HEK293T (cell line): ENCODE results near the gene CELF5.

Experiments used
- CTCF ChIA-PET: fragments of 350-600 bp; formaldehyde crosslinking; extraction: SDS; loops from one replicate; lab custom pipeline; 2021; ENCODE audit warnings: antibody characterized with exemption, inconsistent platforms; lab: Yijun Ruan, JAX
- POLR2A ChIA-PET: fragments of 350-600 bp; formaldehyde crosslinking; extraction: SDS; loops from one replicate; lab custom pipeline; 2020; ENCODE audit warnings: antibody characterized with exemption, inconsistent platforms; lab: Yijun Ruan, JAX
- DNase-seq: peaks from one replicate; pipeline ENCODE4 v3.0.0; 2012; ENCODE audit warnings: mixed read lengths; ENCODE audit errors: extremely low spot score
- ARNT ChIP-seq: fragments of 450-650 bp; IDR thresholded peaks from 2 replicates; pipeline ENCODE4 v1.6.1; 2017; ENCODE audit warnings: mild to moderate bottlenecking
- BHLHE40 ChIP-seq: fragments of 450-650 bp; IDR thresholded peaks from 2 replicates; pipeline ENCODE4 v1.6.1; 2016; ENCODE audit warnings: mild to moderate bottlenecking, moderate library complexity, borderline replicate concordance
- CTBP1 ChIP-seq: fragments of 450-650 bp; IDR thresholded peaks from 2 replicates; pipeline ENCODE4 v1.6.1; 2016; ENCODE audit warnings: borderline replicate concordance
- ELF4 ChIP-seq: fragments of 450-650 bp; IDR thresholded peaks from 2 replicates; pipeline ENCODE4 v1.6.1; 2017; ENCODE audit warnings: antibody characterized with exemption
- FOXA1 ChIP-seq: fragments of 450-650 bp; IDR thresholded peaks from 2 replicates; pipeline ENCODE4 v1.6.1; 2016; ENCODE audit warnings: mild to moderate bottlenecking
- FOXK2 ChIP-seq: fragments of 450-650 bp; IDR thresholded peaks from 2 replicates; pipeline ENCODE4 v1.6.1; 2016; ENCODE audit warnings: mild to moderate bottlenecking
- FOXM1 ChIP-seq: fragments of 450-650 bp; IDR thresholded peaks from 2 replicates; pipeline ENCODE4 v1.6.1; 2017; ENCODE audit warnings: mild to moderate bottlenecking, borderline replicate concordance
- HDGF ChIP-seq: fragments of 450-650 bp; IDR thresholded peaks from 2 replicates; pipeline ENCODE4 v1.6.1; 2017; ENCODE audit warnings: antibody characterized with exemption, borderline replicate concordance
- L3MBTL2 ChIP-seq: fragments of 450-650 bp; conservative IDR thresholded peaks from 2 replicates; pipeline ENCODE4 v1.6.1; 2016; ENCODE audit warnings: mild to moderate bottlenecking
- LEF1 ChIP-seq: fragments of 450-650 bp; IDR thresholded peaks from 2 replicates; pipeline ENCODE4 v1.6.1; 2017; ENCODE audit warnings: mild to moderate bottlenecking, borderline replicate concordance
- NFRKB ChIP-seq: fragments of 450-650 bp; IDR thresholded peaks from 2 replicates; pipeline ENCODE4 v1.6.1; 2016; ENCODE audit warnings: mild to moderate bottlenecking, moderate library complexity
- SP1 ChIP-seq: fragments of 450-650 bp; IDR thresholded peaks from 2 replicates; pipeline ENCODE4 v1.6.1; 2017
- SUZ12 ChIP-seq: fragments of 450-650 bp; IDR thresholded peaks from 2 replicates; pipeline ENCODE4 v1.6.1; 2016; ENCODE audit warnings: mild to moderate bottlenecking
- TARDBP ChIP-seq: fragments of 450-650 bp; IDR thresholded peaks from 2 replicates; pipeline ENCODE4 v1.6.1; 2016
- ZNF384 ChIP-seq: fragments of 450-650 bp; IDR thresholded peaks from 2 replicates; pipeline ENCODE4 v1.6.1; 2016
- TF ChIP-seq, protein P1 (sequence below): fragments of 450-650 bp; IDR thresholded peaks from 2 replicates; pipeline ENCODE4 v1.6.1; 2016

Gene CELF5

GRCh38 chr19:3194106-3195087 is 30.1 kb upstream of the CELF5 start:
- POLR2A ChIA-PET: no interaction called here
- CTCF ChIA-PET: no interaction called here
- DNase-seq: no peak
- TF ChIP-seq ELF4 (no peak), FOXA1 (no peak), SUZ12 (no peak), ARNT (no peak), LEF1 (no peak), CTBP1 (no peak), TARDBP (no peak), ZNF384 (no peak), FOXM1 (no peak), L3MBTL2 (no peak), BHLHE40 (no peak), SP1 (no peak), FOXK2 (no peak), HDGF (no peak), NFRKB (no peak)
- TF ChIP-seq, protein P1, sequence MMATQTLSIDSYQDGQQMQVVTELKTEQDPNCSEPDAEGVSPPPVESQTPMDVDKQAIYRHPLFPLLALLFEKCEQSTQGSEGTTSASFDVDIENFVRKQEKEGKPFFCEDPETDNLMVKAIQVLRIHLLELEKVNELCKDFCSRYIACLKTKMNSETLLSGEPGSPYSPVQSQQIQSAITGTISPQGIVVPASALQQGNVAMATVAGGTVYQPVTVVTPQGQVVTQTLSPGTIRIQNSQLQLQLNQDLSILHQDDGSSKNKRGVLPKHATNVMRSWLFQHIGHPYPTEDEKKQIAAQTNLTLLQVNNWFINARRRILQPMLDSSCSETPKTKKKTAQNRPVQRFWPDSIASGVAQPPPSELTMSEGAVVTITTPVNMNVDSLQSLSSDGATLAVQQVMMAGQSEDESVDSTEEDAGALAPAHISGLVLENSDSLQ: no peak

GRCh38 chr19:3196064-3196932 is 28.2 kb upstream of the CELF5 start:
- DNase-seq: no peak
- CTCF ChIA-PET: no interaction called here

DNA sequence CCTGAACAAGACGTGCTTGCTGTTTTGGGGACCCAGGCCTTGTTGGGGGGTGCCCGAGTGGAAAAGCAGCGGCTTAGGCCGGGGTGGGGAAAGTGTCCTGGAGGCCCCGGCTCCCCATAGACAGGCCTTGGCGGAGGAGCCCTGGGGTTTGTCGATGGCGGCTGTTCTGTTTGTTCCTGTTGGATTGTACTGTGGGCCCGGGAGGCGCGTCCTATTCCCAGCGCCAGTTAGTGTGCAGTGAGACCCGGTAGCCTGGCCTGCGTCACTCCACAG is 27.6 kb upstream of the CELF5 start:
- CTCF ChIA-PET: interaction anchor here (0.6 kb wide), 1 partner anchor 88 kb away, joined by 3 read pairs; no protein-coding TSS in a partner anchor
- POLR2A ChIA-PET: no interaction called here
- TF ChIP-seq FOXA1: no peak
- TF ChIP-seq TARDBP: no peak
- TF ChIP-seq ZNF384: no peak
- no peak for TF ChIP-seq CTBP1
- TF ChIP-seq, protein P1: no peak
- no peak for TF ChIP-seq NFRKB
- TF ChIP-seq L3MBTL2: no peak
- no peak for TF ChIP-seq BHLHE40
- DNase-seq: no peak

More at GRCh38 chr19:3196064-3196932, 28.2 kb upstream of the CELF5 start:
- POLR2A ChIA-PET: no interaction called here
- TF ChIP-seq SP1 (no peak), CTBP1 (no peak), SUZ12 (no peak)

DNA sequence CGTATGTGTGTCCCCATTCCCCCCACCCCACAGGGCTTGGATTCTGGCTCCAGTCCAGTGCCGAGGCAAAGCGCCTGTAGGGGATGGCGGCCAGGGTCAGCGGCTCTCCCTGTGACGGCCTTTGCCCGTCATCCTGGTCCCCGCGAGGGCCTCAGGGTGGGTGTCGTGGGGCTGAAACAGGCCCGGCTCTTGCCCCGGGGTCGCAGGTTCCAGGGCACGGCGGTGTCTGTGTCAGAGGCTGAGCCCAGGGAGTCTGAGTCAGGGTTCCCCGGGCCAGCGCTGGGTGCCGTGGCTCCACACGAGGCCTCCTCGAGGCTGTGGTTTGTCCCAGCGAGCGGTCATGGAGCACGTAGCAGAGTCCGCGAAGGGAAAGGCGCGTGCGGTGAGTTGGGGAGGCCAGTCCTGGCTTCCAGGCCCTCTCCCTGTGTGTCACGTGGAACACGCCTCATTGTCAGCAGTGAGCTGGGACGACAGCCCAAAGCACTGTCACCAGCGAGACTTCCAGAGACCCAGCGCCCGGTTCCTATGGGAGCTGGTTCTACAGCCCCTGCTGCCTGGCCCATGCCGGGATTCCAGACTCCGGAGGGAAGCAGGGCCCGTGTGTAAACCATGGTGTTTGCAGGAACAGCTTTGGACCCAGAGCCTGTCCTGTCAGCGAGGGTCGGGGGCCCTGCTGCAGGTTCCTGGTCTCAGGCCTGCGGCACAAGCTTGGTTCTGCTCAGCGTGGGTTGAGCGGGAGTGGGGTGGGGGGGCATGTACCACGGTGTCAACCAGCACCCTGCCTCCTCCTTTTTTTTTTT is 25.4 kb upstream of the CELF5 start:
- TF ChIP-seq FOXM1 (no peak), L3MBTL2 (no peak), FOXK2 (no peak), SUZ12 (no peak)
- ChIA-PET POLR2A (no interaction called here), CTCF (no interaction called here)
- DNase-seq: no peak

- ChIA-PET CTCF (no interaction called here), POLR2A (no interaction called here)
- no peak for DNase-seq
- no peak for TF ChIP-seq ZNF384
- no peak for TF ChIP-seq FOXK2
- TF ChIP-seq, protein P1: no peak
- TF ChIP-seq SP1: no peak
- no peak for TF ChIP-seq FOXA1
- TF ChIP-seq FOXM1: no peak
- no peak for TF ChIP-seq ELF4
- TF ChIP-seq TARDBP: no peak
- TF ChIP-seq CTBP1: no peak
- no peak for TF ChIP-seq SUZ12
- no peak for TF ChIP-seq BHLHE40
- no peak for TF ChIP-seq L3MBTL2
These were observed 23.3 kb upstream of the CELF5 start for GRCh38 chr19:3201072-3201700.

DNA sequence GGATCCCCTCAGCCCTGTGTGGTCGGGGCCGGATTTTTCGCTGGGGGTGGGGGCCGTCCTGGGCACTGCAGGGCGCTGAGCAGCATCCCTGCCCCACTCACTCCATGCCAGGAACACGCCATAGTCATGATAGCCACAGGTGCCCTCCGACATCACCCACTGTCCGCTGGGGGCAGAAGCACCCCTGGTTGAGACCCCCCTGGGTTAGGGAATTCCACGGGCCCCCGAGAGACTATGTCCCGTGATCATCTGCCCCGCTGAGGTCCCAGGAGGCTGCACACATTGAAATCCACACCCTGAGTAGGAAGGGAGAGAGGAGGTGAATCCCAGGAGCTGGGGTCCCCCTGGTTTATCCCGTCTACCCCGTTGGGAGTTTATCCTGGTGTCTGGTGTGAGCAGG is 22.6 kb upstream of the CELF5 start:
- ChIA-PET POLR2A (no interaction called here), CTCF (no interaction called here)
- DNase-seq: no peak
- TF ChIP-seq LEF1 (no peak), NFRKB (no peak), FOXM1 (no peak)
